Measurements from ENCODE around the gene LAMP5.

The LAMP5 gene

GRCh38 chr20:9543214-9543613 is 28.8 kb downstream of the LAMP5 start:
- H3K27ac ChIP-seq, result no peak overlapping the region
- TF ChIP-seq ZFX (IDR thresholded peaks at IDR 0.05; ENCODE audit: borderline replicate concordance) (no peak), CTCF (IDR thresholded peaks at IDR 0.05) (no peak)

- TF ChIP-seq ZFX (IDR thresholded peaks at IDR 0.05; ENCODE audit: borderline replicate concordance), result no peak
- no peak for TF ChIP-seq CTCF (IDR thresholded peaks at IDR 0.05)
Measured at GRCh38 chr20:9550283-9550682, 35.9 kb downstream of the LAMP5 start.

GRCh38 chr20:9550871-9551270 is 36.5 kb downstream of the LAMP5 start:
- no peak overlapping the region for H3K27ac ChIP-seq
- TF ChIP-seq CTCF (IDR thresholded peaks at IDR 0.05), result no peak
- no peak for TF ChIP-seq ZFX (IDR thresholded peaks at IDR 0.05; ENCODE audit: borderline replicate concordance)

More at GRCh38 chr20:9550283-9550682, 35.9 kb downstream of the LAMP5 start:
- H3K27ac ChIP-seq, result no peak overlapping the region

- no peak overlapping the region for H3K27ac ChIP-seq
- TF ChIP-seq CTCF (IDR thresholded peaks at IDR 0.05) (no peak), ZFX (IDR thresholded peaks at IDR 0.05; ENCODE audit: borderline replicate concordance) (no peak)
Measured at GRCh38 chr20:9551808-9552550, 37.6 kb downstream of the LAMP5 start.

GRCh38 chr20:9555781-9556180 is 41.4 kb downstream of the LAMP5 start:
- TF ChIP-seq CTCF (IDR thresholded peaks at IDR 0.05) (no peak), ZFX (IDR thresholded peaks at IDR 0.05; ENCODE audit: borderline replicate concordance) (no peak)

GRCh38 chr20:9557411-9557810 is 43.0 kb downstream of the LAMP5 start:
- TF ChIP-seq CTCF (IDR thresholded peaks at IDR 0.05) (no peak), ZFX (IDR thresholded peaks at IDR 0.05; ENCODE audit: borderline replicate concordance) (no peak)
- H3K27ac ChIP-seq, result no peak overlapping the region

More at GRCh38 chr20:9555781-9556180, 41.4 kb downstream of the LAMP5 start:
- H3K27ac ChIP-seq, result no peak overlapping the region

GRCh38 chr20:9565910-9566550 is 51.6 kb downstream of the LAMP5 start:
- TF ChIP-seq ZFX (IDR thresholded peaks at IDR 0.05; ENCODE audit: borderline replicate concordance), result no peak
- TF ChIP-seq CTCF (IDR thresholded peaks at IDR 0.05), result no peak
- H3K27ac ChIP-seq, result no peak overlapping the region

All from 22Rv1 (cell line).